COLO829 (cell line): Measurements from ENCODE around the gene POLE3.
"Not testable (repeated sequence)": the region's sequence is repeated elsewhere in the genome, so short reads cannot be mapped to it uniquely, and the experiment has no call there.

Source experiments
- DNase-seq: peaks from one replicate; pipeline ENCODE4 v3.0.0; 2012; ENCODE audit warnings: low spot score

POLE3 gene, protein sequence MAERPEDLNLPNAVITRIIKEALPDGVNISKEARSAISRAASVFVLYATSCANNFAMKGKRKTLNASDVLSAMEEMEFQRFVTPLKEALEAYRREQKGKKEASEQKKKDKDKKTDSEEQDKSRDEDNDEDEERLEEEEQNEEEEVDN

DNA sequence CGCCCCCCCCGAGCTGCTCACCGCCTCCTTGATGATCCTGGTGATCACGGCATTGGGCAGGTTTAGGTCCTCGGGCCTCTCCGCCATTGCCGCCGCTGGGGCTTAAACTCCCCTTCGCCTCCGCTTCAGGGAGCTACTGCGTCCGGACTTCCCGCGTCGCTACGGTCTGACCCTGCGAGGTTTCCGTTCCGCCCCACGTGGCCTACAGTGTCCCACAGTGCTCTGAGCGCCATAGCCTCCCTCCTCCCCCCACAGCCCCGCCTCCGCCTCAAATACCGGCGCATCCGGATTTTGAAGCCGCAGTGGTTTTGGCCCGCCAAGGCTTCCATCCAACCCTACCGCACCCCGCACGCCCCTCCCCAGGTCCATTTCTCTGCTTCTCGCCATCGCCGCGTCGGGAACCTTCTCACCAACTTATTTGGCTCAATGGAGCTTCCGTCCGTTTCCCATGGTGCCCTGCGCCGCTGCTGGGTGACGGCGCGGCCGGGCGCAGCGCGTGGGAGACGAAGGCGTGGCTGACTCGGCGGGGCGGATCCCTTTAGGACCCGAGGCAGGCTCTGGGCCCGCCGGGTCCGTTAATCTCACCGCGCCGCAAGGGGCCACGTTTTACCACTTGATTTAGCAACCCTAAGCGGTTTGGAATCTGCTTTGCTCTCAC, at the start of gene POLE3, which contains the start of gene C9orf43:
Gene POLE3, minus strand, starts transcription at position 469 of the 658 bp plus-strand sequence. Its CDS starts 382 bp downstream, at position 87.
Gene C9orf43, plus strand, starts transcription at position 541 of the 658 bp plus-strand sequence. CDS start 2,747 bp downstream, outside the sequence.
- peak; percentile 95 for DNase-seq

- DNase-seq = no peak
Measured at GRCh38 chr9:113456235-113456634, 45.8 kb upstream of the POLE3 start.

DNA sequence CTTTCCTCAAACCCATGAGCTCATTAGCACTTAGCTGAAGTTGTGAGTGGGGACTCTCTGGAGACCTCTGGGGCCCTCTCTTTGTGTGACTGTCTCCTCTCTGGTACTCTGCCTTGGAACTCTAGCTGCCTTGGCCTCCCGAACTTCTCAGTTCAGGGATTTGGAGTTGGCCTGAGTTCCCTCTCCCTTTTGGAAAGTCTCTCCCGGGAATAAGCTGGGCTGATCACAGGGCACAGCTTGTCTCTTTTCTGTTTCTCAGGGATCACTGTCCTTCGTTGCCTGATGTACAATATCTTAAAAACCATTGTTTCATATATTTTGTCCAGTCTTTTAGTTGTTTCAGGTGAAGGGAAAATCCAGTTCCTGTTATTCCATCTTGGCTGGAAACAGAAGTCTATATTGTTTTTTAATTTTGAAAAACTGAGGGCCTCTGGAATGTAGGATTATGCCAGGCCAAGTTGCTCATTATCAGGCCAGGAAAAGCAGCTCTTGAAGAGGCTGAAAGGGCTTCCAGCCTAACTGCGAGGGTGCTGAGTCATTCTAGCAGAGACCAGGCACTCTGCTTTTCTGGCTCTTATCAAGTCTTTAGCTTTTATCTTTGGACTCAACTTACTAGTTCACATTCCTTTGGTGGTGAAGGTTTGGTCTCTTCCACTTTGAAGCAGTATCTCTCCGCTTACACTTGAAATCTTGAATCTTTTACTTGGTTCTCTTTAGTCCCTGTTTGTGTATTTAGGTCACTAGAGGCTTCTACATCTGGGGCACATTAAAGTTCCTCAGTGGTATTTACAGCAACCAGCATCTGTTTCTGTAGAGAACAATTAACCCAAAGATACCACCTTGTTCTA, 44.7 kb upstream of the POLE3 start:
- DNase-seq = peak; percentile 46

GRCh38 chr9:113452113-113452605, 41.7 kb upstream of the POLE3 start:
- no peak for DNase-seq

- no peak for DNase-seq
Measured at GRCh38 chr9:113449376-113449775, 38.9 kb upstream of the POLE3 start.

DNA sequence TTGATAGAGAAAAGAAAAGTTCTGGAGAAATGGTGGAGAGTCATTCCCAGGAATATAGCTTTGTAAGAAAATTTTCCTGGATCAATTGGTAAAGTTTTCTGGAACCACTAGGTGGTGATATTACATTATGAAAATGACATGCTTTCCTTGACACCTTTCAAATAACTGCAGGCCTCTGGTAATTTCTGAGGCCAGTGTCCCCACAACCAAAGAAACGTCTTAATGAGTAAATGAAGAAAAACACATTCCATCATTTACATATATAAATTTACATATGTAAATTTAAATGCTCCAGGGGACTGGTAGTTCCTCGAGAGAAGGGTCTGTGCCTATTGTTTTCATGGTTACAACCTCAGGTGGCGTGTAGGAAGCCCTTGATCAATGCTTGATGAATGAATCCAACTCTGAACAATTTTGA, 35.9 kb upstream of the POLE3 start:
- peak; percentile 87 for DNase-seq

GRCh38 chr9:113444736-113445135, 34.3 kb upstream of the POLE3 start:
- DNase-seq = no peak

- not testable (repeated sequence) for DNase-seq
Measured at GRCh38 chr9:113437716-113438115, 27.2 kb upstream of the POLE3 start.

DNA sequence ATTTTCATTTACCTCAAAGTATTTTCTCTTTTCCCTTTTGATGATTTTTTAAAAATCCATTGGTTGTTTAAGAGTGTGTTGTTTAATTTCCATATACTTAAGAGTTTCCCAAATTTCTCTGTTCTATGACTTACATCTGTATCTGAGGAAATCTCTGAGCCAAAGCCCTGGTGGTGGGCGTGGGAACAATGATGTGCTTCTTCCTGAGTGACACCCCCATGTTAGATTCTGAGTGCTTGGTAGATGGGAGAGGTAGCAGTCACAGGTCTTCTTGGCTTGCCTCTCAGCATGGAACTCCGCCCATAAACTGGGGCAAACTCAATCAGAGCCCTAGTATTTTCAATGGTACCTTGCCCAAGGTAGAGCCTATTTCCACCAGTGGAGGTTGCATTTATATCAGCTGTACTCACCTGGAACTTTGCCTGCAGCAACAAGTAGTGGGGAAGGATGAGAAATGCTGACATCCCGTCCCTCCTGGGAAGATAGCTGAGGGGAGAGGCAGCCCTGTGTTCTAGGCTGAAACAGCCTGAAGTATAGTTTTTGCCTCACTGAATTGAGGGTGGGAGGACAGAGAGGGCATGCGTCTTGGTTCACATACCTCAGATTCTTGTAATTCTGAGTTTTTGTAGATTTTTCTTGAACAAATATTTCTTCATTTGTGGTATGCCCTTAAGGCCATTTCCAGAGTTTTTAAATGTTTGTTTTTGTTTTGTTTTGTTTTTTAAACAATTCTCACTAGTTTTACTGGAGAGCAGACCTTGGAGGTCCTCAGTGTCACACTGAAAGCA, 26.4 kb upstream of the POLE3 start:
- DNase-seq = no peak

DNA sequence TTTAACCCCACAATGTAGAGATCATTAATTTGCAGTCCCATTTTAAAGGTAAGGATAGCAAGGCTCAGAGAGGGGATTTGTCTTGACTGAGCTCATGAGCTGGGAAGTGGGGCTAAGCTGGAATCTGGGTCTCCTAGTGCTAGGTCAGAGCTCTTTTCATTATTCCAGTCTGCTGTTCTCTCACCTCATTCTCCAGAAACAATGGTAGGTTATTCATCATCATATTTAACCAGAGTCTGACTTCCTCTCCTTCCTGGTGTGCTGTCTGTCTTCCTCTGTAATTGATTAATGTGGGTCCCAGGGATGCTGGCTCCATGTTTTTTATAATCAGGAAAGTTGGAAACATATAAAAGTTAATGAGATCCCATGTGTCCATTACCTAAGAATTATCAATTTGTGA, 20.7 kb upstream of the POLE3 start:
- no peak for DNase-seq

DNA sequence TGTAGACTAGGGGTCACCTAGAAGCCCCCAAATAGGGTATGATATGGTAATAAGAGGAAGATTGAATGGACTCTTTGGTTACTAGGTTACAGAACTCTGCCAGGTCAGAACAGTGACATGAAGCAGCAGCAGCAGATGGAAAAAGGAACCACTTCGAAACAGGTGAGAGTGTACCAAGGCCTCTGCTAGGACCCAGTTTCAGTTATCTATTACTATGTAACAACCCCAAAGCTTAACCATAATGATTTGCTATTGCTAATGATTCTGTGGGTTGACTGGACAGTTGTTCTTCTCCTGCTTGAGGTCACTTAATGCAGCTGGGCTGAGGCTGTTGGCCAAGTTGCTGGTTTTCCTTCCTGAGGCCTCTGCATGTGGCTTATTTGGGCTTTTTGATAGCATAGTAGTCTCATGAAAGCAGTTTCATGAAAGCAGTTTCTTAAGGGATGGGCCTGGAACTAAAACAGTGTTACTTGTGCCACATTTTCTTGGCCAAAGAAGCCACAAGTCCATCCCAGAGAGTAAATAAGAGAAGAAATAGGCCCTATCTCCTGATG, 17.7 kb upstream of the POLE3 start:
- no peak for DNase-seq

DNA sequence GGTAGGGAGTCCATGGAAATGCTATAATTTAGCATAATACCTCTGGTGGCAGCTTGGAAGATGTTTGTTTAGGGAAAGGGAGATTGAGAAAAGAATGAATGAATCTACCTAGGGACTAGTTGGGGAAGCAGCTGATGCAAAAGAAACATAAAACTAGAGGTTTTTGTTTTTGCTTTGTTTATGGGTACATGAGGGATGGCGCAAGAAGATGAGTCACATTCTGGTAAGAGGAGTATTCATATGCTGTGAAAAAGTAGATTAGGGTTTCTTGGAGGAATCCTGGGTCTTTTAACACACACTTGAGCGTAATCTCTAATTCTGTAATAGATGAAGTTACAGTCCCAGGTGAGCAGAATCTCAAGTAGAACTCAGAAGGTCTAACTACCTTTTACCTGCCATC, 17.2 kb upstream of the POLE3 start:
- no peak for DNase-seq

DNA sequence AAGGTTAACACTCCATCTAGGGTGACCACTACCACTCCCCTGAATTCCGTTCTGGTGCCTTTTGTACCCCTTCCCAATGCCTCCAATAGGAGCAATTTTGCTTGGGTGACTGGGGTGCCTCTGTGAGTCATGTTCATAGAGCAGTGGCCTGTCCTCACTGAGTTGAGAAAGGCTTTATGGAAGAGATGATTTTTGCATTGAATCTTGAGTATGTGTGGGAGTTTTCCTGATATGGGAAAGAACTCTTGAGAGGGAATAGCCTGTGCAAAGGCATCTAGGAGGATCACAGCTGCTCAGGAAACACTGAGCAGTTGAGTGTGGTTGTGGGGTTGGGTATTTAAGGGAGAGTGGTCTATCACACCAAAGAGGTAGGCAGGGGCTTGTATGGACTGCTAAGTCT, 16.2 kb upstream of the POLE3 start:
- DNase-seq = no peak

- DNase-seq = no peak
Measured at GRCh38 chr9:113425072-113425471, 14.6 kb upstream of the POLE3 start.

DNA sequence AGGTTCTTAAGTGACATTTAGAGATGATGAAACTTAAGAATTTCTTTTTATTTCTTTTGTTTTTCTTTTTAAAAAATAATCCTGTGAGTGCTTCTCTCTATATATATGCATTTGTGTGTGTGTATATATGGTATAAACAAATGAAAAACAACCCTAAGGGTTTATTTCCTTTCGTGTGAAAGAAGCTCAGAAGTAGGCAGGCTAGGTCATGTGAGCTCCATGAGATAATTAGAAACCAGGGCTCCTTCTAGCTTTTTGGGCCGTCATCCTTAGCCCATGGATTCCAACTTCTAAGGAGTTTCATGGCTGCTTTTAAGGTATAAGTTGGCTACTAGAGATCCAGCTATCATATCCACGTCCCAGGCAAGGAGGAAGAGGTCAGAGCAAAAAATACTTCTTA, 11.3 kb upstream of the POLE3 start:
- DNase-seq = no peak

DNA sequence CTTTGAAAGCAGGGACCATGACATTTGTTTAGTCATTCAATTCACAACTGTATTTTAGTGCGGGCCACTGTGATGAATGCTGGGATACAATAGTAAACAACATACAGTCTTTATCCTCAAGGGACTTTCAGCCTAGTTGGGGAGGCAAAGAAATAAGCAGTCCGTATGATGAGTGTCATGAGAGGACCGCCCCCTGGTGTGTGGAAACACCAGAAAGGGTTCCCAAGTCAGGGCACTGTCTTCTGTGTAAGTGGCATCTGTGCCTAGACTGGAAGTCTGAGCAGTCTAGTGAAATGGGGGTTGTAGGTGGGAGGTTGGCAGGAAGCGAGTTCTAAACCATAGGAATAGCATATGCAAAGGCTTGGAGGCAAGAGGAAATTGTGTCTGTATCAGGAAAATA, 6.9 kb upstream of the POLE3 start:
- no peak for DNase-seq

- no peak for DNase-seq
Measured at GRCh38 chr9:113416149-113416721, 5.8 kb upstream of the POLE3 start.

GRCh38 chr9:113409883-113410206, 630 bp downstream of the POLE3 start:
- DNase-seq = no peak

GRCh38 chr9:113409481-113409880, 994 bp downstream of the POLE3 start:
- no peak for DNase-seq

- peak; percentile 72 for DNase-seq
Measured at GRCh38 chr9:113406873-113407511, 3.5 kb downstream of the POLE3 start.

GRCh38 chr9:113406353-113406752, 4.1 kb downstream of the POLE3 start:
- DNase-seq = not testable (repeated sequence)
